C4-2B (cell line): ENCODE measurements around the gene SLC8A2.
"Not testable (repeated sequence)": the region's sequence is repeated elsewhere in the genome, so short reads cannot be mapped to it uniquely, and the experiment has no call there.

ENCODE experiments used
- CTCF ChIP-seq: fragments of 450-650 bp; conservative IDR thresholded peaks from 2 replicates; pipeline ENCODE4 v1.5.1; 2017; ENCODE audit warnings: mild to moderate bottlenecking
- ZFX ChIP-seq: fragments of 450-650 bp; IDR thresholded peaks from 2 replicates; pipeline ENCODE4 v1.6.1; 2017

DNA sequence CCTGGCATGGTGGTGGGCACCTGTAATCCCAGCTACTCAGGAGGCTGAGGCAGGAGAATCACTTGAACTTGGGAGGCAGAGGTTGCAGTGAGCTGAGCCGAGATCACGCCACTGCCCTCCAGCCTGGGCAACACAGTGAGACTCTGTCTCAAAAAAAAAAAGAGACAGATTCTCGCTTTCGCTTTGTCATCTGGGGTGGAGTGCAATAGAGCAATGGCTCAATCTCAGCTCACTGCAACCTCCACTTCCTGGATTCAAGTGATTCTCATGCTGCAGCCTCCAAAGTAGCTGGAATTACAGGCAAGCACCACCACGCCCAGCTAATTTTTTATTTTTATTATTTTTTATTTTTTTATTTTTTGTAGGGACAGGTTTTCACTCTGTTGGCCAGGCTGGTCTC, 83.0 kb downstream of the SLC8A2 start:
- TF ChIP-seq CTCF, ZFX: not testable (repeated sequence)
